H9 (cell line): ENCODE measurements around the gene AIFM3. TPM values are rescaled to one million over a fixed set of nuclear protein-coding genes. Genes with fewer than 3 reads are reported as not detected.

ENCODE experiments used
- DNase-seq: peaks from one replicate; pipeline ENCODE4 v3.0.0-alpha.2; 2017
- H2AFZ ChIP-seq: one replicate; pipeline ENCODE4 v1.6.1; 2013; ENCODE audit warnings: mild to moderate bottlenecking, low read length, control low read depth, moderate library complexity
- H2AK5ac ChIP-seq: 2 replicates; pipeline ENCODE4 v1.6.1; 2013; ENCODE audit warnings: low read length, control low read depth, mixed read lengths; ENCODE audit not compliant: insufficient read length
- H2BK120ac ChIP-seq: one replicate; pipeline ENCODE4 v1.6.1; 2013; ENCODE audit warnings: low read depth, mild to moderate bottlenecking, low read length, control low read depth, inconsistent platforms; ENCODE audit not compliant: poor library complexity, severe bottlenecking
- H2BK12ac ChIP-seq: 2 replicates; pipeline ENCODE4 v1.6.1; 2013; ENCODE audit warnings: low read length, control low read depth, mixed read lengths, low read depth; ENCODE audit not compliant: insufficient read length
- H2BK15ac ChIP-seq: 2 replicates; pipeline ENCODE4 v1.6.1; 2013; ENCODE audit warnings: low read depth, low read length, control low read depth
- H2BK20ac ChIP-seq: one replicate; pipeline ENCODE4 v1.6.1; 2013; ENCODE audit warnings: low read depth, mild to moderate bottlenecking, low read length, control low read depth, inconsistent platforms; ENCODE audit not compliant: poor library complexity, severe bottlenecking
- H2BK5ac ChIP-seq: 2 replicates; pipeline ENCODE4 v1.6.1; 2013; ENCODE audit warnings: low read length, control low read depth, mixed read lengths; ENCODE audit not compliant: insufficient read length
- H3K14ac ChIP-seq: 2 replicates; pipeline ENCODE4 v1.6.1; 2013; ENCODE audit warnings: low read length, control low read depth; ENCODE audit not compliant: insufficient read depth
- H3K18ac ChIP-seq: 2 replicates; pipeline ENCODE4 v1.6.1; 2013; ENCODE audit warnings: low read depth, mild to moderate bottlenecking, mixed read lengths, low read length, control low read depth; ENCODE audit not compliant: insufficient read length
- H3K23ac ChIP-seq: 2 replicates; pipeline ENCODE4 v1.6.1; 2013; ENCODE audit warnings: low read length, control low read depth, mixed read lengths, low read depth; ENCODE audit not compliant: insufficient read length
- H3K23me2 ChIP-seq: 2 replicates; pipeline ENCODE4 v1.6.1; 2013; ENCODE audit warnings: low read depth, mild to moderate bottlenecking, mixed read lengths, low read length, control low read depth; ENCODE audit not compliant: insufficient read length, poor library complexity, severe bottlenecking
- H3K27ac ChIP-seq: 2 replicates; pipeline ENCODE4 v1.5.1; 2013; ENCODE audit warnings: low read length, control low read depth, mixed read lengths, low read depth; ENCODE audit not compliant: insufficient read length
- H3K27me3 ChIP-seq: 2 replicates; pipeline ENCODE4 v1.6.1; 2013; ENCODE audit warnings: low read length, control low read depth, inconsistent platforms; ENCODE audit not compliant: insufficient read depth
- H3K4ac ChIP-seq: 2 replicates; pipeline ENCODE4 v1.6.1; 2013; ENCODE audit warnings: low read depth, mild to moderate bottlenecking, control low read depth, inconsistent platforms, low read length, moderate library complexity
- H3K4me1 ChIP-seq: 2 replicates; pipeline ENCODE4 v1.6.1; 2013; ENCODE audit warnings: low read length, control low read depth, inconsistent platforms; ENCODE audit not compliant: insufficient read depth
- H3K4me2 ChIP-seq: 2 replicates; pipeline ENCODE4 v1.6.1; 2013; ENCODE audit warnings: low read length, control low read depth, mixed read lengths; ENCODE audit not compliant: insufficient read length, insufficient read depth
- H3K56ac ChIP-seq: 2 replicates; pipeline ENCODE4 v1.6.1; 2013; ENCODE audit warnings: low read depth, mild to moderate bottlenecking, mixed read lengths, low read length, control low read depth; ENCODE audit not compliant: insufficient read length
- H3K79me1 ChIP-seq: 2 replicates; pipeline ENCODE4 v1.6.1; 2013; ENCODE audit warnings: low read depth, mild to moderate bottlenecking, moderate library complexity, low read length, control low read depth, inconsistent platforms; ENCODE audit not compliant: insufficient read depth, poor library complexity, severe bottlenecking
- H3K79me2 ChIP-seq: 2 replicates; pipeline ENCODE4 v1.6.1; 2013; ENCODE audit warnings: low read length, control low read depth, inconsistent platforms; ENCODE audit not compliant: insufficient read depth
- H3K9ac ChIP-seq: 2 replicates; pipeline ENCODE4 v1.6.1; 2013; ENCODE audit warnings: low read length, control low read depth, mixed read lengths; ENCODE audit not compliant: insufficient read length; ENCODE audit errors: extremely low read depth
- H3K9me3 ChIP-seq: one replicate; pipeline ENCODE4 v1.6.1; 2013; ENCODE audit warnings: low read depth, low read length, inconsistent platforms; ENCODE audit not compliant: control insufficient read depth
- H3T11ph ChIP-seq: one replicate; pipeline ENCODE4 v1.6.1; 2013; ENCODE audit warnings: mild to moderate bottlenecking, low read length, control low read depth, inconsistent platforms
- H4K20me1 ChIP-seq: one replicate; pipeline ENCODE4 v1.6.1; 2013; ENCODE audit not compliant: control insufficient read depth, insufficient read length, insufficient read depth
- H4K5ac ChIP-seq: 2 replicates; pipeline ENCODE4 v1.6.1; 2013; ENCODE audit warnings: low read depth, mild to moderate bottlenecking, mixed read lengths, low read length, control low read depth; ENCODE audit not compliant: insufficient read length
- H4K8ac ChIP-seq: replicated peaks from 2 replicates; pipeline ENCODE4 v1.6.1; 2013; ENCODE audit warnings: low read length, control low read depth, mixed read lengths, low read depth; ENCODE audit not compliant: insufficient read length
- H4K91ac ChIP-seq: 2 replicates; pipeline ENCODE4 v1.6.1; 2013; ENCODE audit warnings: low read depth, mild to moderate bottlenecking, moderate library complexity, mixed read lengths, low read length, control low read depth; ENCODE audit not compliant: insufficient read length
- H3K27ac Mint-ChIP-seq, 3 experiments: 2 replicates in 2 of 3; 3 replicates in 1 of 3; pipeline ENCODE4 v1.8.0; 2020 to 2021; ENCODE audit warnings: mixed read lengths in 3 of 3, mild to moderate bottlenecking in 1 of 3, moderate library complexity in 1 of 3
- H3K27me3 Mint-ChIP-seq: 2 replicates; pipeline ENCODE4 v1.8.0; 2021; ENCODE audit warnings: low read depth, mild to moderate bottlenecking, moderate library complexity, mixed read lengths
- H3K36me3 Mint-ChIP-seq, 3 experiments: 2 replicates in 2 of 3; 3 replicates in 1 of 3; pipeline ENCODE4 v1.8.0; 2020 to 2021; ENCODE audit warnings: low read depth in 3 of 3, mixed read lengths in 3 of 3; ENCODE audit not compliant: insufficient read depth in 1 of 3
- H3K4me1 Mint-ChIP-seq, 2 experiments: 2 replicates each; pipeline ENCODE4 v1.8.0; 2020; ENCODE audit warnings: mixed read lengths in 2 of 2
- H3K4me3 Mint-ChIP-seq, 2 experiments: 2 replicates in 1 of 2; 3 replicates in 1 of 2; pipeline ENCODE4 v1.8.0; 2020 to 2021; ENCODE audit warnings: mild to moderate bottlenecking in 2 of 2, mixed read lengths in 2 of 2, moderate library complexity in 1 of 2
- H3K9me3 Mint-ChIP-seq, 2 experiments: 2 replicates in 1 of 2; 3 replicates in 1 of 2; pipeline ENCODE4 v1.8.0; 2020; ENCODE audit warnings: mild to moderate bottlenecking in 2 of 2, mixed read lengths in 2 of 2, moderate library complexity in 1 of 2
- CTCF ChIP-seq: fragments of 200-600 bp; sonication (generic); conservative IDR thresholded peaks from 3 replicates; pipeline ENCODE4 v1.8.0; 2021; ENCODE audit warnings: antibody characterized with exemption, mild to moderate bottlenecking
- WGBS: extraction: QIAGEN DNeasy Blood & Tissue Kit; methylation state at CpG from one replicate; pipeline ENCODE4 v1.1.7; 2013; ENCODE audit warnings: missing lambda C conversion rate, low lambda C conversion rate, mixed read lengths; ENCODE audit not compliant: insufficient read length; ENCODE audit errors: extremely low coverage; 5-methylcytosine and 5-hydroxymethylcytosine counted together
- total RNA-seq: library from RNA; stranded (reverse); gene quantifications from 2 replicates; pipeline ENCODE4 v1.2.1, GENCODE V29; 2021

Gene AIFM3
- total RNA-seq, 1 experiment from 2014 or later: 1.9 TPM

- no peak overlapping the region for H3K4ac ChIP-seq
- no peak overlapping the region for H3T11ph ChIP-seq
- peaks cover 45% of the 10 kb centered on the region for H3K27me3 Mint-ChIP-seq
- no peak overlapping the region for H4K5ac ChIP-seq
- no peaks in the 10 kb centered on the region for H3K9me3 ChIP-seq
- no peak overlapping the region for H2BK5ac ChIP-seq
- H3K4me1 Mint-ChIP-seq: peaks cover 28 to 30% of the 10 kb centered on the region in 2 experiments
- H3K23ac ChIP-seq: no peak overlapping the region
- no peaks in the 10 kb centered on the region; the same call in 1 of the 2 replicates for H3K27me3 ChIP-seq
- H3K4me1 ChIP-seq: 0 out of 2 replicates have a peak, but pooled peaks cover 2% of the 10 kb centered on the region
- peak overlapping the region; percentile 42 for H3K4me2 ChIP-seq
- H2AK5ac ChIP-seq: no peak overlapping the region
- WGBS: no CpG with 5 or more reads among the region's 4 CpGs
- H2BK15ac ChIP-seq: no peak overlapping the region
- no peak overlapping the region for H3K14ac ChIP-seq
- H3K79me2 ChIP-seq: no peaks in the 10 kb centered on the region
- peak overlapping the region in 1 of 2 experiments; percentile 42; a peak in 2 of 5 replicates for H3K4me3 Mint-ChIP-seq
- no peak overlapping the region for H3K27ac ChIP-seq
- H3K9me3 Mint-ChIP-seq: peaks cover 13 to 15% of the 10 kb centered on the region in 2 experiments
- H2BK12ac ChIP-seq: no peak overlapping the region
- no peak overlapping the region for H2BK20ac ChIP-seq
- peak overlapping the region in 1 of 3 experiments; percentile 73; a peak in 1 of 7 replicates for H3K27ac Mint-ChIP-seq
- H4K91ac ChIP-seq: no peak overlapping the region
- no peak overlapping the region for H3K18ac ChIP-seq
- no peaks in the 10 kb centered on the region for H3K79me1 ChIP-seq
- TF ChIP-seq CTCF: no peak
- no peak overlapping the region for H3K56ac ChIP-seq
- no peak overlapping the region for H2BK120ac ChIP-seq
- H2AFZ ChIP-seq: no peak overlapping the region
- H4K8ac ChIP-seq: no peak overlapping the region
- no peaks in the 10 kb centered on the region for H4K20me1 ChIP-seq
- no peak for DNase-seq
- peaks cover 4 to 15% (median 7%) of the 10 kb centered on the region in 3 experiments; a peak in 5 of 7 replicates for H3K36me3 Mint-ChIP-seq
- no peak overlapping the region for H3K9ac ChIP-seq
- peaks cover 14% of the 10 kb centered on the region for H3K23me2 ChIP-seq
Observed at GRCh38 chr22:20980523-20980922, 13.5 kb downstream of the AIFM3 start.
